Ovary (tissue), 3 donors: ENCODE data around the gene AIG1.

ENCODE experiments used
- CTCF ChIP-seq, 3 donors: fragments of 450-650 bp in 2 of 3; fragments of 200-600 bp in 1 of 3; IDR thresholded peaks; one replicate each; pipeline versions ENCODE4 v1.5.1 to v1.8.0; 2016 to 2022; ENCODE audit warnings: antibody characterized with exemption in 3 of 3, mild to moderate bottlenecking in 1 of 3
- POLR2A ChIP-seq: fragments of 450-650 bp; IDR thresholded peaks from one replicate; pipeline ENCODE4 v1.6.1; 2017; ENCODE audit warnings: antibody characterized with exemption, mild to moderate bottlenecking, moderate library complexity
- donor health status: DM: no; HTN: no; CAD: no.

- TF ChIP-seq CTCF (IDR thresholded peaks at IDR 0.05) (no peak), POLR2A (no peak)
Observed at GRCh38 chr6:143090314-143091044, 29.8 kb downstream of the AIG1 start.
